Cortex of kidney (tissue), 1 donor: Measurements from ENCODE around the gene CYP11A1.

Experiments used
- DNase-seq: peaks from one replicate; lab custom pipeline; 2025; lab: John Stamatoyannopoulos, UW

The CYP11A1 gene

DNA sequence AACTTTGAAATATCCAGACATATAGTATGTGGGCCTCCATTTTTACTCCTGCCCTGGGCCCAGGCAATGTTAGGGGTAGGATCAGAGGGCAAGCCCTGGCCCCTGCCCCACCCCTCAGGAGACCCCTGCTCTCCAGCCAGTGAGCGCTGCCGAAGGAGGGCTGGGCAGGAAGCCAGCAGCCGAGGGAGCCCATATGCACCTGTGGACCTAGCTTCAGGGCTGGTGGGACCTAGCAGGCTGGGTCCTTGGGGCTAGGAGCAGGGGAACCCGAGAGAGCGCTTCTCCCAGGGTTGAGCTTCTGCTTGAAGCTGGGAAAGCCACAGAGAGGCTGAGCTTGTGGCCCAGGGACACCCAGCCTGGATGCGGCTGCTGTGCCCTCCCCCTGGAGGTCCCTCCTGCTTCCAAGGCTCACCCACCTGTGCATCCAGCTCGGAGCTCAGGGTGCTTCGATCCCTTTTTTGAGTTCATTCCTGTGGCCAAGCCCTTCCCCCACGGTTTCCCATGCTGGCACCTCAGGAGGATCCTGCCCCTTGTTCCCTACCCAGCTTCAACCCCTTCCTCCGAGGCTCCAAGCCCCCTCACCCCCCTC is 21.0 kb upstream of the CYP11A1 start:
- DNase-seq, result no peak

DNA sequence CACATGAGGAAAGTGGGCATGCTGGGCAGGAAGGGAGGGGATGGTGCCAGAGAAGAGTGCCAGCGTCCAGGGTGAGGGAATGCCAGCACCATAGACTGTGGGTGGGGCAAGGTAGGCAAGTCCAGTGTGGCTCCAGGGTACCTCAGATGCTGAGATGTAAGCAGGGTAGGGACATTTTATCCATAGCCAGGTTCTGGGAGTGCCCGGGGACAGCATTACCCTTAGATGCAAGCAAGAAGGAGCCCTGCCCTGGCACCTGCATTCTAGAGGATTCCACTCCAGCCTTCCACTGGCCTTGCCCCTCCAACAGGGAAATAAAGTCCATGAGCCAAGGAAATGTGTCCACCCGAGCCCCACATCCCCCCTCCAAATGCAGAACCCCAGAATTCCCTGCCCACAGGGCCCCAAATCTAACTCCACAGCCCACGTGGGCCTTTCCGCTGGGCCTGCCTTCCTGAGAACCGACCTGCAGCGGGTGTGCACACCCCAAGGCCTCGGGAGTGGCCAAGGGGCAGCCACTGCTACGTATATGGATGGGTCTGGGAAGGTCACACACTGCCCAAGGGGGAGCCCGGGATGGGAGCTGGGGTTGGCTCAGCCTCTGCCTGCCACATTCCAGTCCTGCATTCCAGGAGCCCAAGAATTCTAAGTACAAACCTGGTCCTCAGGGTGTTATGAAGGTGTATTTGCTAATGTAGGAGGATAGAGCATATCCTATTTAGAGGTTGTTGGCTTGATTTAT is 20.3 kb upstream of the CYP11A1 start:
- DNase-seq, result no peak

DNA sequence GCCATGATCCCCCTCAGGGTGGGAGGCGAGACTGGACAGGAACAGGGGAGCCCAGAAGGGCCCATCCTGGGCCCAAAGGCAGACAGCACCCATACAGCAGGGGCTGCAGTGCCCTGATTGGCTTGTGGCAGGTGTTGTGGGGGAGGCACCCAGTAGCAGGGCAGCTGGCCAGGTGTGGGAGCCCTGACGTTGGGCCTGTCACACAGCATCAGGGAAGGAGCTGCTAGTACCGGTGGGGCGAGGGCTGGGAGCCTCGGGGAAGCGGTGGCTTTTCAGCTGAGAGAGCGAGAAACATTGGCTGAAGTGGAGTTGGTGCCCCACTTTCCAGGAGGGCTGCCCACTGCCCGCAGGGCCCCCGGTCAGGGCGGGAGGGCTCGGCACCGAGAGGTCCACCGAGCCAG is 19.7 kb upstream of the CYP11A1 start:
- DNase-seq, result no peak

DNA sequence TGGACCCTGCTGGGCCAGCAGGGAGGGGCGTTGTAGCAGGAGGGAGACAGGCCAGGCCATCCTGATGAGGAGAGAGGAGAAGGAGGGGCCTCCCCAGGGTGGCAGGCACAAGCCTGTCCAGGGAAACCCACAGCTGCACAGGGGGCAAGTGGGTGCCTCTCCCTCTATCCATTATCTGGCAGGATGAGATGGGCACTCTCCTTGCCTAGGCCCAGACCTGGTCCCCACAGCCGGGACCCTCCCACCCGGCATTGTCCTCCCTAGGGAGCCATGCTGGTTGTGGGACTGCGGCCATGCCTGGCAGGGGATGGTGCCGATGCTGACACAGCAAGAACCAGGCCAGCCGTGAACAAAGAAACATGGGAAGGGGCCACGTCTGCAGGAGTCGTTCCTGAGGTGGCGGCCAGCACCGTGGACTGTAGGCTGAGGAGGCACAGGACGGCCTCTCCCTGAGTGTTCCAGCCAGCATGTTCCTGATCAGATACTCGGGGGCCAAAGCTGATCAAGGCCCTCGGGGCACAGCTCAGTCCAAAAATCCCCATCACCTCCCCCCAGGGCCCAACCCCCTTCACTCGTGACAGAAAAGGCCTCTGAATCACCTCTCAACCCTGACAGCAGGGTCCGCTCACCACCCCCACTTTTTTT is 19.2 kb upstream of the CYP11A1 start:
- no peak for DNase-seq

DNA sequence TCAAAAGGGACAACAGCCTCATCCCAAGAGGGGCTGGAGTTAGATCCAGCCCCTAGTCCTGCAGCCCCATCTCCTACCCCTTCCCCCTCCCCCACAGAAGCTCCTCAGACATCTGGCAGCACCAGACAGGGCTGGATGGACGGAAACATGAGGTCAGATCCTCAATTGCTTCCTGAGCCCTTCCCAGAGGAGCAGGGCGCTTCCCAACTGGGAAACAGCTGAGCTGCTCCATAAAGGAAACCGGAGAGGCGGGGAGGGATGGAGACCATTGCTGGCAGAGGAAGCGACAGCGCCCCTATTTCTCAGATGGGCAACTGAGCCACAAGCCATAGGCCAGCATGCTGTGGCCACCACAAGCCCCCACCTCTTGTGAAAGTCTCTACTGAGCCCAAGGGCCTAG is 18.3 kb upstream of the CYP11A1 start:
- DNase-seq, result no peak

DNA sequence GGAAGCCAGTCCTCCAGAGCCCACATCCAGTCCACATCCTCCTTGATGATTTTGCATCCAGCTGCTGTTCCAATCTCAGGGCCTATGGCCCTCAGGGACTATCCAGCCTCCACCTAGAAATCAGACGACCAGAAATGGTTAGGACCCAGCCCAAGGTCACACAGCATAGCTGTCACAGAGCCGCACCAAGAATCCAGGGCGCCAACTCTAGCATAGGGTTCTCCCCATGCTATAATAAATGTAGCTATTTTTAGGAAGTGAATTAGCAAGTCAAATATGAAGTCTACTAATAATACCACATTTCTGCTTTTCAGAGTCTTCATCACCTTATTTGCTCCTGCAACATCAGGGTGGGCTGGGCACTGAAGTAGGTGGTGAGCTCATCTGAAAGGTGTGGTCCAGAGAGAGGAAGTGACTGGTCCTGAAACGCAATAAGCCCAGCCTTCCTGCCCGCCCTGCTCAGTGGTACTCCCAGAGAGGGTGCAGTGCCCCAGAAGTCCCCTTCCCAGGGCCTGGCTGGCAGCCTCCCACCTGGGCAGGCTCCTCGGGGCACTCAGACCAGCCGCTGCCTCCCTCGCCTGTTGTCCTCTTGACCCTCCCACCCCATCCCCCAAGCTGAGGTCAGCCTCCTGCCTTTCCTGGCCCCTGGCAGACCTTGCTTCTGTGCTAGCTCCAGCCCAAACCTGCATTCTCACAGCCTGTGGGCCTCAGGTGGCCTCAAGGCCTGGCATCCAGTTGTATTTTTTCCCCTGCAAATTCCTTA is 17.6 kb upstream of the CYP11A1 start:
- DNase-seq, result no peak

DNA sequence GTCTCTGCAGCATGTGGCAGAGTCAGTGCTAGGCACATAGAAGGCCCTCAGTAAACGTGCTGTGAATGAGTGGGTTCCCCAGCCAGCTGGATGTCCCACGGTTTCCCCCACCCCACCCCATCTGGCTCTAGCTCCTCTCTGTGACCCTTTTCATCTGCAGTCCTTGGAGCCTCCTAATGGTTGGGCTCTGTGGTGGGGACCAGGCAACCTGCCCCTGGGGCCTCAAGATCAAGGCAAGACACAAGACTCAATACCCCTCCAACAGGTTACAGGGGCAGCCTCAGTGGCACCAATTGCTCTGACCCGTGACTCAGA is 17.1 kb upstream of the CYP11A1 start:
- DNase-seq, result no peak

DNA sequence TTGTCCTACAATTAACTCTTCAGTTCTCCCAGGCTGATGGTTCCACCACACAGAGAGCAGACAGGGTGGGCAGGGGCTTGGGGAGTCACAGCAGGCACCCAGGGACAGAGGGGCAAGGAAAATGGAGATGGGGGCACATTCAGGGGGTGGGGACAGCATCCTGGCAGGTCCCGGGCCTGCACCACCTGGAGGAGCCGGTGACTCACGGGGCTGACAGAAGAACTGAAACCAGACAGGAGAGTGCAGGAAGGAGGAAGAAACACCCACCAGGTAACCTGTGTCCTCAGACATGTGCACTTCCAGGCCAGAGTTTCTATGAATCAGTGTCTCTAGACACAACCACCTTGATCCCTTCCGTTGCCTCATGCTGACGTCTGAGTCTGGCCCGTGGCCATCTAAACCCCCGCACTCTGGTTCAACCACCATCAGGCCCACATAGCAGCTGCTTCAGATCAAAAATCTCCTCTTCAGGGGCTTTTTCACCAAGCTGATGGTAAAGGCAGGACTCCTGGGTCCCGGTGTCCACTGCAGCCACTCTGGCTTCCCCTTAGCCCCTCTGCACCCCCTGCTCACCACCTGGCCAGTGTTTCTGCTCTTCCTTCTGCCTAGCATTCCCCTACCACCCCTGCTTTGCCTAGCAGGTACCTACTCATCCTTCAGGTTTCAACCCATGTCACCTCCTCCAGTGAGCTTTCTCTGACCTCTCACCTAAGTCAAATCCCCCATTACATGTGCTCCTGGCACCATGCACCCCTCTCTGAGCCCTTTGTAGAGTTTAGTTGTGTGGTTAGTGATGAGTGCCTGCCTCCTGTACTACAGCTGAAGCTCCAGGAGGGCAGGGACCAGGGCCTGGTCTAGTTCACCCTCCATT is 16.5 kb upstream of the CYP11A1 start:
- no peak for DNase-seq

DNA sequence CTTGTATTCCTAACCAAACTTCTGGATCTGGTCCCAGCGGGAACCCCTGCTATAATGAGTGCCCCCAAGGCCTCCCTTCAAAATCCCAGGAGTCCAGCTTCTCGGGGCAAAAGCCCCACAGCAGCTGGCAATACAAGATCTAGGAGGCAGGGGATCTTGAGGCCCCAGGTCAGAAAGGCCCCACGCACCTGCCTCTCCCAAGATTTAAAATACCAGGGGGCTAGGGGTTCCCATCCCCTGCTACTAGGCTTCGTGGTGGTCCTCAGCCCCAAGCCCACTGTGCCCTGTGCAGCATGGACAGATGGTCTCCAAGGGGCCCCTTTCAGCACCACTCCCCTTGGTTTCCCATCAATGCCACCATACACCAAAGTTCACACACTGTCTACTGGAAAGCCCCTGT is 15.8 kb upstream of the CYP11A1 start:
- DNase-seq, result no peak

DNA sequence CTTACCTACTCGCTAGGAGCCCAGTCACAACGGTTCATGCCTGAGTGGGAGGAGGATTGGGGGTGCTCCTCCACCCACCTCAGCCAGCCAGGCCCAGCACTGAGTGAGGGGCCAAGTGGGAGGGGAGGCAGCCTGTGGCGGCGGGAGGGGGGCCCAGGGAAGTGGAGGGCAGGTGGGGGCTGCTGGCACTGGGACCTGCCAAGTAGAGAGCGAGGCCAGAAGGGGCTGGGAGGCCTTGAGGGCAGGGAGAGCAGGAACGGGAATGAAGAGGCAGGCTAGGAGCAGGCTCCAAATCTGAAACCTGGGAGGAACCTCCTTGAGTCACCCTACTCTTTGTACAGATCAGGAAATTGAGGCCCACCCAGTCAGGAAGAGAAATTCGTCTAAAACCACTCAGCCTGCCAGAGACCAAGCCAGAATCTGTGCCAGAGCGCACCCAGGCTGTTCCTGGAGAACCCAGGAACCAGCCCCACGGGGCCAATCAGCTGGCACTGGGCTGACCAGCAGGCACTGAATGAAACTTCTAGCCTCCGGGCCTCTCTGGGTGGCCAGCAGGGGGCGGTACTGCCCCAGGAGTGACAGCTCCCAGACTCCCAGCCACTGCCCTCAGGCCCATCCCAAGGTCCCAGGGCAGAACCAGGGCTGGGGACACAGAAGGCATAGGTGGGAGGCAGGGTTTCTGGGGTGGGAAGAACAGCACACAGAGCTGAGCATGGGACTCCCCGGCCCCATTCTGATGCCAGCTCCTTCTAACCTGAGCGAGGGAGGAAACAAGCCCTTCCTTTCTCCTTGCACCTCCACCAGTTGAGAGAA is 14.8 kb upstream of the CYP11A1 start:
- no peak for DNase-seq

DNA sequence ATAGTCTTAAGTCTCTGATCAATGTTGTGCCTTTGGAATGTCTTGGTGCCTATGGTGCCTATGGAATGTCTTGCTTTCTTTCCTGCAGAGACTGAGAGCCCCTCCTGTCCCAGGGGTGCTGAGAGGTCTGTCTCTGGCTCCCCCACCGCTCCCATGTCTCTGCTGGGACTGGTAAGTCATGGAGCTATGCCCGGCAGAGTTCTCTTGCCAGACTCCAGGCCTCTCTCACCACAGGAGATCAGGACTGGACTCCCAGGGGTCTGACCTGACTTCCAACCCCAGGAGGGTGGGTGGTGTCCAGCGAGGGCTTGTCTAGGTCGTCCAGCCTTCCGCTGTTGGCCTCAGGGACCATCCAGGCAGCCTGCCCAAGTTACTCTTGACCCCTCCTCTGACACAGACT is 14.0 kb upstream of the CYP11A1 start:
- no peak for DNase-seq

DNA sequence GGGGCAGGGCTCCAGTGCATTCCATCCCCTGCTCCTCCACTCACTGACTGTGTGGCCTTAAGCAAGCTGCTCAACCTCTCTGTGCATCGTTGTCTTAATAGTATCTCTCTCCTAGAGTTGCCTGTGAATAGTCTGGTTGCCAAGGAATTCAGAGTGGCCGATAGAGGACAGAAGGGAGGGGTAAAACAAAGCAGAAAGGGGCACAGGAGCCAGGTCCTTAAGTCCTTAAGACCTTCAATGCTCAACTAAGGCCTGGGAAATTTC is 13.7 kb upstream of the CYP11A1 start:
- no peak for DNase-seq

DNA sequence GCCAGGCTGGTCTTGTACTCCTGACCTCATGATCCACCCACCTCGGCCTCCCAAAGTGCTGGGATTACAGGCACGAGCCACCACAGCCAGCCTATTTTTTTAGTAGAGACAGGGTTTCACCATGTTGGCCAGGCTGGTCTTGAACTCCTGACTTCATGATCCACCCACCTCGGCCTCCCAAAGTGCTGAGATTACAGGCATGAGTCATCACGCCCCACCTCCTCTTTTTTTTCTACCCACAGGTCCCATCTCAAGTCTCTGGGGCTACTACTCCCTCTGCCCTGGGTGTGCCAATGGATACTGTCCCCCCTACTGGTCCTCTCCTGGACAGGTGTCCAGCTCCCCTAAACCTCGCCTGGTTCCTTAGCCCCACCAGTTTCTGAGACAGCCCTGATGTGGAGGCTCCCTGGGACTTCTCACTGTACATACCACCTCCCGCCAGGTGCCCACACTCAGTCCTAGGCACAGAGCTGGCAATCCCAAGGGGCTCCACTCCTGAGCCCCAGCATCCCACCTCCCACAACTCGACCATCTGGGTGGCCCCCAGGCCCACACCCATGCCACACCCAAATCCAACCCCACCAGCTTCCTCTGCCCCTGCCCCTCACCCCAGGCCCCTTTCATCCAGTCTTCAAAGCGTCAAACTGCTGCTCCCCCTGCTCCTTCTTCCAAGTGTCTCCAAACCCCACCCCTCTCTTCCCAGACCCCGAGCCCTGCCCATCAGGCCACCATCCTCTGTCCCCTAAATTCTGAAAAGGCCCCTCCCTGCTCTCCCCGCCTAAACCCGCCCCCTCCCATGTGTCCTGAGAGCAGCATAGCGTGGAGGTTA is 13.1 kb upstream of the CYP11A1 start:
- no peak for DNase-seq

DNA sequence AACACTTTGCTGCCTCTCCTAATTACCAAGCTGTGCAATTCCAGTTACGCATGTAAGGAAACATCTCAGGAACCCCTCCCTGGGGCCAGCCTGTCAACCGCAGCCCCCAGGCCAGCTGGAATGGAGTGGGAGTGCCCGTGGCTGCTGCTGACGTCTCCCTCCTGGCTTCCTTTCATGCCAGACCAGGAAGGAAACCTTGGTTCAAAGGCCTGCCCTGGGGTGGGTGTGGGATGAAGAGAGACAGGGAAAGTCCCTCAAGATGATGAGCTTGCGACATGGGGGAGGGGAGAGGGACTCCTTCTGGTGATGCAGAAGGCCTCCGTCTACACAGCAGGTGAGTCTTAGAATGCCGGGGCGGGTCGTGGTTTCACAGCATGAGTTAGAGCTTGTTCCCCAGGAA is 11.4 kb upstream of the CYP11A1 start:
- DNase-seq, result no peak

DNA sequence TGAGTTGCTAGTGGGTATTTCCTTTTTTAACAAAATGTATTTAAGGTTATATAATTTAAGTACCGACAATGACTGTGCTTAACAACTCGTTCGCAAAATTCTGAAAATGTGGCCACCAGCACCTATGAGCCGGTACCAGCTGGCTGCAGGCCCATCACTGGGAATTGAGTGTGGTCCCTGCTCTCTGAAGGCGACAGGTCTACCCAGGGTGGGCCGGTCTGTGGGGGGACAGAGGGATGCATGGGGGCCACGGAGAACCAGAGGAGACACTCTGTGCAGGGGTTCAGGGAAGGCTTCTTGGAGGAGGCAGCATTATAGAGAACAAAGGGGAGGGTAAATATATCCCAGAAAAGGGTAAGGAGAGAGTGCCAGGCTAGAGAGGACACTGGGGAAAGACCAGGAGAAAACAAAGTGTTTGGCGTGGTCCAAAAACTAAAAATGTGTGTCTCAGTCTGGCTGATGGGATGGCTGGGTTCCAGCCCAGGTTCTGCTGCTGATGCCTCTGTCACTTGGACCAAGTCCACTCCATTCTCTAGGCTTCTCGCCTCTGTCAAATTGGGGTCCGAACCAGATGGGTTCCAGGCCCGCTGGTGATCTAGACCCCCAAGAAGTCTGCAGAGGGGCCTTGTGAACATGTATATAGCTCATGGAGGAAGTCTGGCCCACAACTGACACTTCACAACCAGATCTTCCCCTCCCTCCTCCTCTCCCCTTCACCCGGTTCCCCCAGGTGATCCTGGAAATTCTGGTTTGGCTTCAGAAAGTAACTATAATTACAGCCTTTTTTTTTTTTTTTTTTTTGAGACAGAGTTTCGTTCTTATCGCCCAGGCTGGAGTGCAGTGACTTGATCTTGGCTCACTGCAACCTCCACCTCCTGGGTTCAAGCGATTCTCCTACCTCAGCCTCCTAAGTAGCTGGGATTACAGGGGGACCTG is 10.7 kb upstream of the CYP11A1 start:
- no peak for DNase-seq

DNA sequence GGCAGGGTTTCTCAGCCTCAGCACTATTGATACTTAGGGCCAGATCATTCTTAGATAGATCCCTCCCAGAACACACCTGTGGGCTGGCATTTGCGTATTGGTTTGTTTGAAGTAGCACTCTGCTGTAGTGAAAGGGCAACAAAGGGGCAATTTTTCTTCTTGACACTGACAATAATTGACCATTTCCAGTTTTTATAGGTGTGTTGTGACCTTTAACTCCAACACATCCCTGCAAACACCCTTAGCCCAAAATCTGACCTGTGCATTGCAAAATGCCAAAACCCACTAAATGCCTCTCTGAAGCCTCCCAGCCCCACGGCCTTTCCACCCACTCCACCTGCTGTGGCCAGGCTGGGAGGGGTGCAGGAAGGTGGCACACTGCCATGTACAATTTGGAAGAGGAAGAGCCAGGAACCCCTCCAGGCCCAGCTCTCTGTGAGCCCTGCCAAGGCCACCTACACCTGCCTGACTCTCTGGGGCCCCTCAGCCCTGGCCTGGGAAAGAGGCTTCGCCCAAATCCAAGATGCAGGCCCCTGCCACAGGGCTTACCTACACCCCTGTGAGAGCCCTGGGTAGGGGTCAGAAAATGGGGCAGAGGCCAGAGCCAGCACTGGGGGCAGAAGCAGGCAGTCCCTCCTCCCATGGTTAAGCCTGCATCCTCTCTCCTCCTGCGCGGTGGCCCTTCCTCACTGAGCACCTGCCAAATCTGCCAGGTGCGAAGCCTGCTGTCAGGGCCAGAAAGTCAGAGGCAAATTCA is 9.6 kb upstream of the CYP11A1 start:
- DNase-seq, result no peak

DNA sequence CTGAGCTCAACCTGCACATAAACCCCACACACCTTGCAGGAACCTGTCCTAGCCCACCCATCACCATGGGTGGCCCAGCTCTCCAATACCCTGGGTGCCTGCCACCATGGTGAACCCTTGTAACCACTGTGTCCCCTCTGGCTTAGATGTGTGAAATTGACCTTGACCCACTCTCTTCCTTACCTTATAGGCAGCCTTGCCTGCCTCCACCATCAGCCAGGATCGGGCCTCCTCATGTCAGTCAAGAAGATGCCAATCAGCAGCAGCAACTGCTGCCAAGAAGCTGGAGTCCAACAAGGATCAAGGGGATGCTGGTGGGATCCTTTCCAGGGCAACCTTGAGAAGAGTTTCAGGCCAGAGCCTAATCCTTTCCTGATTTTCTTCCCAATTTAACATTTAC is 8.8 kb upstream of the CYP11A1 start:
- no peak for DNase-seq

DNA sequence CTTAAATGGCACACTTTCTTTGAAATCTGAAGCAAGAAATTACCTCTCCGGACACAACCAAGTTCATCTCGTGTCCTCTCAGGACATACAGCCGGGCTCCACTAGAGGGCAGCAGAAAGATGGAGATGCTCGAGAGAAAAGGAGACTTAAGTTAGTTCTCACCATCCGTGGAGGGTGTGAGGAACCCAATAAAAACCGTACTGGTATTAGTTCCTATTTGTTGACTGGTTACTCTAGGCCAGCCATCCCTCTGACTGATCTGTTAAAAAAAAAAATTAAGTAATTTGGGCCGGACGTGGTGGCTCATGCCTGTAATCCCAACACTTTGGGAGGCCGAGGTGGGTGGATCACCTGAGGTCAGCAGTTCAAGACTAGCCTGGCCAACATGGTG is 7.9 kb upstream of the CYP11A1 start:
- no peak for DNase-seq
